Nephron progenitor cell (in vitro differentiated cells): ENCODE results near the gene ACSS1.
A peak's percentile ranks its signal among the peaks of the same experiment; 100 is the strongest.

Source experiments
- DNase-seq: peaks from one replicate; pipeline ENCODE4 v3.0.0; 2021
- H3K27ac Mint-ChIP-seq: 2 replicates; pipeline ENCODE4 v1.8.0; 2021; ENCODE audit warnings: mild to moderate bottlenecking, moderate library complexity, mixed read lengths
- H3K27me3 Mint-ChIP-seq: 2 replicates; pipeline ENCODE4 v1.8.0; 2021; ENCODE audit warnings: mild to moderate bottlenecking, low read depth, mixed read lengths; ENCODE audit not compliant: poor library complexity
- H3K36me3 Mint-ChIP-seq: 2 replicates; pipeline ENCODE4 v1.8.0; 2021; ENCODE audit warnings: low read depth, mixed read lengths
- H3K4me1 Mint-ChIP-seq: 2 replicates; pipeline ENCODE4 v1.8.0; 2021; ENCODE audit warnings: mixed read lengths
- H3K4me3 Mint-ChIP-seq: 2 replicates; pipeline ENCODE4 v1.8.0; 2021; ENCODE audit warnings: mild to moderate bottlenecking, moderate library complexity, mixed read lengths
- H3K9me3 Mint-ChIP-seq: 2 replicates; pipeline ENCODE4 v1.8.0; 2021; ENCODE audit warnings: mild to moderate bottlenecking, moderate library complexity, mixed read lengths
- CTCF ChIP-seq: fragments of 200-600 bp; sonication (generic); IDR thresholded peaks from 2 replicates; pipeline ENCODE4 v1.5.0; 2021; ENCODE audit warnings: antibody characterized with exemption

ACSS1 gene

GRCh38 chr20:24993337-24994185 lies 64.4 kb downstream of the ACSS1 start:
- H3K4me1 Mint-ChIP-seq, result peaks cover 43% of the 10 kb centered on the region
- peak overlapping the region; percentile 98 for H3K4me3 Mint-ChIP-seq
- H3K27me3 Mint-ChIP-seq, result peaks cover 38% of the 10 kb centered on the region
- no peak for TF ChIP-seq CTCF
- peak overlapping the region; percentile 64 for H3K27ac Mint-ChIP-seq
- no peaks in the 10 kb centered on the region for H3K9me3 Mint-ChIP-seq
- H3K36me3 Mint-ChIP-seq, result no peaks in the 10 kb centered on the region
- no peak for DNase-seq

- peak within 1 kb of the TSS; percentile 64 for H3K27ac Mint-ChIP-seq
- no peaks in the 10 kb centered on the region for H3K36me3 Mint-ChIP-seq
- H3K27me3 Mint-ChIP-seq, result peaks cover 29% of the 10 kb centered on the region
- TF ChIP-seq CTCF, result no peak
- H3K4me1 Mint-ChIP-seq, result peaks cover 43% of the 10 kb centered on the region
- no peaks in the 10 kb centered on the region for H3K9me3 Mint-ChIP-seq
- H3K4me3 Mint-ChIP-seq, result peak within 1 kb of the TSS; percentile 98
- DNase-seq, result peak; percentile 96
These were observed 65.3 kb downstream of the ACSS1 start, which contains the start of gene APMAP for GRCh38 chr20:24992487-24993205. Gene APMAP (minus strand): TSS chr20:24992751. CDS start chr20:24992688, 63 bp downstream.

GRCh38 chr20:24991897-24992486 lies 65.9 kb downstream of the ACSS1 start:
- DNase-seq, result peak; percentile 41
- H3K27me3 Mint-ChIP-seq, result peaks cover 23% of the 10 kb centered on the region
- no peaks in the 10 kb centered on the region for H3K9me3 Mint-ChIP-seq
- H3K4me3 Mint-ChIP-seq, result peak overlapping the region; percentile 98
- H3K4me1 Mint-ChIP-seq, result peaks cover 43% of the 10 kb centered on the region
- TF ChIP-seq CTCF, result no peak
- no peaks in the 10 kb centered on the region for H3K36me3 Mint-ChIP-seq
- no peak overlapping the region for H3K27ac Mint-ChIP-seq

- Mint-ChIP-seq H3K27ac (no peak overlapping the region), H3K36me3 (no peaks in the 10 kb centered on the region), H3K4me3 (peak overlapping the region; percentile 98), H3K4me1 (peaks cover 53% of the 10 kb centered on the region), H3K27me3 (peaks cover 11% of the 10 kb centered on the region), H3K9me3 (no peaks in the 10 kb centered on the region)
- DNase-seq, result no peak
- TF ChIP-seq CTCF, result no peak
These were observed 67.1 kb downstream of the ACSS1 start for GRCh38 chr20:24990810-24991252.

GRCh38 chr20:24989162-24989561 lies 68.8 kb downstream of the ACSS1 start:
- TF ChIP-seq CTCF, result no peak
- Mint-ChIP-seq H3K9me3 (no peaks in the 10 kb centered on the region), H3K27ac (no peak overlapping the region), H3K36me3 (peaks cover under 1% of the 10 kb centered on the region), H3K4me3 (no peak overlapping the region), H3K27me3 (peaks cover 4% of the 10 kb centered on the region), H3K4me1 (peaks cover 54% of the 10 kb centered on the region)
- no peak for DNase-seq
